Endothelial cell of umbilical vein (primary cell): Measurements from ENCODE around the gene SLC27A4.

Experiments used
- EZH2 ChIP-seq: IDR thresholded peaks from 2 replicates; pipeline ENCODE4 v1.6.1; 2012; ENCODE audit warnings: borderline replicate concordance, low read depth, mild to moderate bottlenecking, moderate library complexity, low read length, inconsistent platforms; ENCODE audit not compliant: severe bottlenecking
- GATA2 ChIP-seq: IDR thresholded peaks from 2 replicates; pipeline ENCODE4 v1.7.0; 2011; ENCODE audit warnings: low read depth, mild to moderate bottlenecking, moderate library complexity, mixed read lengths, low read length; ENCODE audit not compliant: insufficient read length, insufficient read depth
- JUN ChIP-seq: IDR thresholded peaks from 2 replicates; pipeline ENCODE4 v1.6.1; 2011; ENCODE audit warnings: borderline replicate concordance, low read depth; ENCODE audit not compliant: insufficient read length, insufficient read depth
- POLR2A ChIP-seq: IDR thresholded peaks from 2 replicates; pipeline ENCODE4 v1.6.1; 2012; ENCODE audit warnings: low read depth, mild to moderate bottlenecking, control low read depth, low read length
- POLR2AphosphoS5 ChIP-seq: IDR thresholded peaks from 2 replicates; pipeline ENCODE4 v1.6.1; 2012; ENCODE audit warnings: low read depth, mild to moderate bottlenecking, control low read depth, low read length, moderate library complexity; ENCODE audit not compliant: insufficient read depth
- TF ChIP-seq, protein P1 (sequence below), 2 donors: IDR thresholded peaks; 1 replicate in 1 of 2; 2 replicates in 1 of 2; pipeline ENCODE4 v1.5.1; 2011; ENCODE audit warnings: low read length in 2 of 2, mild to moderate bottlenecking in 2 of 2, moderate library complexity in 2 of 2, control low read depth in 1 of 2, inconsistent platforms in 1 of 2, low read depth in 1 of 2; ENCODE audit not compliant: insufficient read depth in 1 of 2; ENCODE audit errors: extremely low read depth in 1 of 2
- TF ChIP-seq, protein P2 (sequence below): IDR thresholded peaks from 2 replicates; pipeline ENCODE4 v1.6.1; 2011; ENCODE audit not compliant: insufficient read depth, insufficient read length

- no peak for TF ChIP-seq GATA2
- TF ChIP-seq POLR2A = no peak
- TF ChIP-seq EZH2 = no peak
- no peak for TF ChIP-seq JUN
- TF ChIP-seq, protein P1, sequence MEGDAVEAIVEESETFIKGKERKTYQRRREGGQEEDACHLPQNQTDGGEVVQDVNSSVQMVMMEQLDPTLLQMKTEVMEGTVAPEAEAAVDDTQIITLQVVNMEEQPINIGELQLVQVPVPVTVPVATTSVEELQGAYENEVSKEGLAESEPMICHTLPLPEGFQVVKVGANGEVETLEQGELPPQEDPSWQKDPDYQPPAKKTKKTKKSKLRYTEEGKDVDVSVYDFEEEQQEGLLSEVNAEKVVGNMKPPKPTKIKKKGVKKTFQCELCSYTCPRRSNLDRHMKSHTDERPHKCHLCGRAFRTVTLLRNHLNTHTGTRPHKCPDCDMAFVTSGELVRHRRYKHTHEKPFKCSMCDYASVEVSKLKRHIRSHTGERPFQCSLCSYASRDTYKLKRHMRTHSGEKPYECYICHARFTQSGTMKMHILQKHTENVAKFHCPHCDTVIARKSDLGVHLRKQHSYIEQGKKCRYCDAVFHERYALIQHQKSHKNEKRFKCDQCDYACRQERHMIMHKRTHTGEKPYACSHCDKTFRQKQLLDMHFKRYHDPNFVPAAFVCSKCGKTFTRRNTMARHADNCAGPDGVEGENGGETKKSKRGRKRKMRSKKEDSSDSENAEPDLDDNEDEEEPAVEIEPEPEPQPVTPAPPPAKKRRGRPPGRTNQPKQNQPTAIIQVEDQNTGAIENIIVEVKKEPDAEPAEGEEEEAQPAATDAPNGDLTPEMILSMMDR (IDR thresholded peaks at IDR 0.05; ENCODE audit: extremely low read depth in 1 of 2, insufficient read depth in 1 of 2, low read depth in 1 of 2, low read length in 2 of 2) = no peak
- TF ChIP-seq POLR2AphosphoS5 = no peak
- TF ChIP-seq, protein P2, sequence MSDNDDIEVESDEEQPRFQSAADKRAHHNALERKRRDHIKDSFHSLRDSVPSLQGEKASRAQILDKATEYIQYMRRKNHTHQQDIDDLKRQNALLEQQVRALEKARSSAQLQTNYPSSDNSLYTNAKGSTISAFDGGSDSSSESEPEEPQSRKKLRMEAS = no peak
These were observed 65.4 kb downstream of the SLC27A4 start for GRCh38 chr9:128405780-128406171.
